Activated effector memory CD4-positive, alpha-beta T cell treated with Interleukin-2 at 50 U/mL for 16 hours (primary cell): ENCODE results near the gene LSP1.

Experiments used
- DNase-seq: peaks from one replicate; pipeline ENCODE4 v3.0.0-alpha.2; 2020

The LSP1 gene

DNA sequence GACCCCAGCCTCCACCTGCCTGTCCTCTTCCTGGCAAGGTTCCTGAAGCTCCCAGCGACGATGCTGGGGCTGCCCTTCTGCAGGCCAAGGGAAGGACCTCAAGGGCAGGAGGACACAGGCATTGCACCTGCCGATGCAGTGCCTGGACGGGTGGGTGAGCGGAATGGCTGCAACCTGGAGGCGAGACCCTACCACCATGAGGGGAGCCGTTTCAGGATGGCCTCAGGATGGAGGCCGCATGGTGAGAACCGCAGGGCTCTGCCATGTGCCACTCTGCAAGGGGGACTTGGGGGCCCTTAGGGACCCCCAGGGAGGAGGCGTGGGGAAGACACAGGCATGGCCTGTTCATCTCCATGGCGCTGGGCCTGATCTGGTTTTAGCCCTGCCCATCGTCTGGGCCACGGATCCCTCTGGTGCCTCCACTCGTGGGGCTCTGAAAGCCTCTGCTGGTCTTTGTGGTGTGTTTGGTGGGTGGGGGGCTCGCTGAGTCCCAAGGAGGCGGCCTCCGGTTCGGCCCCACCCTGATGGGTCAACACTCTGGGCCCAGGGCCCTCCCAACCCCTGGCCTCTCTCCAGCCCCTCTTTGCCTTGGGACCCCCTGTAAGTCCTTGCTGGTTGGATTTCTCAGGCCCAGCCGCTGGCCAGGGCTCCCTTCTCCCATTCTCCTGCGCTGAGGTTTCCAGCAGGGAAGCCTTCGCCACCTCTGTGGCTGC is 1.3 kb upstream of the LSP1 start:
- DNase-seq: no peak

DNA sequence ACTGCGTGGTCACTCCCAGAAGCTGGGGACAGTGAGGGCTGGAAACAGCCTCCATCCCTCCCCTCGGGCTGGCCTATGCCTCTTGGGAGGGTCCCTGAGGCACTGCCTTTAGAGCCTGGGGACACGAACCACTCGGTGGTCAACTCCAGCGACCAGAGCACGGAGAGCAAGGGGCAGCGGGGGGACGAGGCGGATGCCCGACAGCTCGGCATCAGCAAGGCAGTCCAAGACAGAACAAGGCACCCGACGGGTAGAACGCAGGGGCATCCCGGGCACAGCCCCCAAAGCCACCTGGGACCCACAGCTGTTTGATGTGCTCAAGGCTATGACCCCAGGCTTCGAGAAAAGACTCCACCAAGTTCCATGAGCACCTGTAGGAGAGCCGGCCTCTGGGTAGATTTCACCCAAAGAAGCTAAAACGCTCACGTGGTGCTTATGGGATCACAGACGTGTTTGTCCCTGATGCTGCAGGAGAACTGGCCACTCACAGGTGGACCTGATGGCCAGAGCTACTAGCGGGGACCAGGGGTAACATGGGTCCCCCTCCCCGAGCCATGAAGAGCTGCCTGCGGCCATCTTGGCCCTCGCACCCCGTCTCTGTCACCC is 510 bp upstream of the LSP1 start:
- no peak for DNase-seq

DNA sequence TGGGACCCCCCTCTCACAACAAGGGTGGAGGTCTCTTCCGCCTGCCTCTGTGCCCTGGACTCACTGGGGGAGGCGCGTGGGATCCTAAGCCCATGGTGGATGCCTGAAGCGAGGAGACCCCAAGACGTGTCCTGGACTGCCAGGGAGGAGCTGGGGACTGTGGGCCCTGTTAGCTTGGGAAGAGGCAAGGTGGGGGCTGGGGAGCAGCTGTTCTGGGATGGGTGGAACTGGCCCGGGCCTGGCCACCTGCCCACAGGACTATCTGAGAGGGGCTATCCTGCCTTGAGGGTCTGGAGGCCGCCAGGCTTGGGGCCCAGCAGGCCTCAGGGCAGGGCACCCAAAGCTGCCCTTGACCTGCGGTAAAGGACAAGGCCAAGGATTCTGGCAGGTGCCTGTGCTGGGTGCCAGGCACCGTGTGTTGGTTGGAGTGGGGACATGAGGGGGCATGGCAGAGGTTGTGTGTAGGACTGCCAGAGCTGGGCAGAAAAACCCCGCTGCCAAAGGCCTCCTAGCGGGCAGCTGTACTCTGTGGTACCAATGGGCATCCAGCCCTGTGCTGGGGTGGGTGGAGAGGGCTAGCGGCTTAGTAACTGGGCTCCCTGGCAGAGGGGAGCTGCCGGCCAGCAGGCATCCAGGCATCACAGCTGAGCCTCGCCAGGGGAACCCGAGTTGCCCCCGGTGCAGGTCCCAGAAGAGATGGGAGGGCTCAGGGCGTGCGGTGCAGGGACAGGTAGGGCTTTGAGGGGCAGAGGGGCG is 670 bp downstream of the LSP1 start:
- no peak for DNase-seq

DNA sequence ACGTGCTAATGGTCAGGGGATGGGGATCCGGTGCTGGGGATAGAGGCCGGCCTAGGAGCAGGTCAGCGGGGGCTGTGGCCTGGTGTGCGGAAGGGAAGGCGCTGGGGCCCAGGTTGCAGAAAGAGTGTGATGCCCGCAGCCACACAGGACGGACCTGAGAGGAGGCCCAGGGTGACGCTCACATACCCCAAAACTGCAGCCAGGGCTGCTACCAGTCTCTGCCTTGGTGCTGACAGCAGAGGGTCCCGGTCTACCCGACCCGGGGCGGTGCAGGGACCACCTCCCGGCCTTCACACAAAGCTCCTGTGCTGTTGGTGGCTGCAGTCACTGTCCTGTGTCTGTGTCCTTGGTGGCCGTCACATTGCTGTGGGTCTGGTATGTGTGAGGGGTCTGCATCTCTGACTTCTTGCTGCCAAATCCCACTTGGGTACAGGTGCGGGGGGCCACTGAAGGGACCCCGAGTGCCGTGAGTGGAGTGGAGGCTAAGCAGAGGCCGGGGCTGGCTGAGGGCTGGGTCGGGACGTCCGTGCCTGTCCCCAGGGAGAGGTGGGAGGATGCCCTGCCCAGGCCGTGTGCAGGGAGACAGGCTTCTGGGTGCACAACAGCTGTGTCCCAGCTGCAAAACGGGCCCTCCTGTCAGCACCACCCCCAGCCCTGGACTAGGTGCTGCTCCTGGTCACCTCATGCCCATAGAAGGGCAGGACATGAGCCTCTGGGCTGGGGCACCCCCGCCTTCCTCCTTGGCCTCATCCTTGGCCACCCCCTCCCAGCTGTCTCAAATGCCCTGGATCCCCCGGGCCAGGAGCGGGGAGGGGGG is 1.5 kb downstream of the LSP1 start:
- DNase-seq: no peak

DNA sequence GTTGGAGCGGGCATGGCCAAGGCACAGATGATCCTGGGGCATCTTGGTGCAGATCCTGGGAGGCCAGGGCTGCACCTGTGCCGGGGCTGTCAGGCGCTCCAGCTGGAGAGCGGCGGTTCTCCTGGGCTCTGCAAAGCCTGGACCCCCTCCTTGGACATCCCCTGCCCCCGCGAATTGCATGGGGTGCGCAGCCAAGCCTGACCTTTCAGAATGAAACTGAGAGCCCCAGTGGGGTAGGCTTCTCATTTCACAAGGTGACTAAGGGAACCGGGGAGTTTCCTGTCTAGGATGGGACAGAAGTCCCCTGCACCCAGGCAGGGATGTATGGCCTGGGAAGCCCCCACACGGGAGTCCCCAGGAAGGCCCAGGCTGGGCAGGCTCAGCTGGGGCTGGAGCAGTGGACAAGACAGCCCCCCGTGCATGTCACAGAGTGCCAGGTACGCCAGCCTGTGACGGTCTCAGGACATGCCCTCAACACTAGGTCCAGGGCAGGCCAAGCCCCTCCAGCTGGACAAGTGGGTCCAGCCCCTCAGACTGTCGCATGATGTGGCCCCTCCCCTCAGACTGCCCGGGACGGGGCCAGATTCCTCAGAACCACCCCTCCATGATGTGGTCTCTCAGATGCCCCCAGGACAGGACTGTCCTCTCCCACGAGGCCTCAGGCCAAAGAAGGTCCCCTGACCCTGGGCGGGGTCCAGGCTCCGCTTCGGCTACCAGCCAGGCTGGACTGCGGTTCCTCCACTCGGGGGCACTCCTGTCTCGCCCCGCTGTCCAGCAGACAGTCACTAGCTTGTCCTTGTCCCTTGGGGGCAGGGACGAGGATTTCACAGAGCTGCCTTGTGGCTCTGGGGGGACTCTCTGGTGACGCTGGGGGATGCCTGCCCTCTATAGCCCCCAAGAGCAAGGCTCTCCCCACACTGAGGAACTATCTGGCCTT is 2.3 kb downstream of the LSP1 start:
- DNase-seq: no peak

DNA sequence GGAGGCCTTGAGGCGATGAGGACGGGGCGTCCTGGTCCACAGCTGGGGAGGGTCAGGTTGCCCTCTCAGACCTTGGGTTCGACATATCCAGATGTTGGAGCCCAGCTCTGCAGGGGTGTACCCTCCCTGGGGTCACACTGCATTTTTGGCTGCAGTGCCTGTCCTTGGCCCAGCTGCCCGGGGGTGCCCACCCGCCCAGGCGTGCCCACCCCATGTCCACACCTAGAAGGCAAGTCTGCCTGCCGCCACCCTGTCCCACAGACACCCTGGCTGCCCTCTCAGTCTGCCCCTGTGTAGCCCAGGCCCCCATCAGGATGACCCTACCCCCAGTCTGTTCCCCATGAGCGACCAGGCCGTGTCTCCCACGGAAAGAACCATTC is 3.0 kb downstream of the LSP1 start:
- DNase-seq: no peak

DNA sequence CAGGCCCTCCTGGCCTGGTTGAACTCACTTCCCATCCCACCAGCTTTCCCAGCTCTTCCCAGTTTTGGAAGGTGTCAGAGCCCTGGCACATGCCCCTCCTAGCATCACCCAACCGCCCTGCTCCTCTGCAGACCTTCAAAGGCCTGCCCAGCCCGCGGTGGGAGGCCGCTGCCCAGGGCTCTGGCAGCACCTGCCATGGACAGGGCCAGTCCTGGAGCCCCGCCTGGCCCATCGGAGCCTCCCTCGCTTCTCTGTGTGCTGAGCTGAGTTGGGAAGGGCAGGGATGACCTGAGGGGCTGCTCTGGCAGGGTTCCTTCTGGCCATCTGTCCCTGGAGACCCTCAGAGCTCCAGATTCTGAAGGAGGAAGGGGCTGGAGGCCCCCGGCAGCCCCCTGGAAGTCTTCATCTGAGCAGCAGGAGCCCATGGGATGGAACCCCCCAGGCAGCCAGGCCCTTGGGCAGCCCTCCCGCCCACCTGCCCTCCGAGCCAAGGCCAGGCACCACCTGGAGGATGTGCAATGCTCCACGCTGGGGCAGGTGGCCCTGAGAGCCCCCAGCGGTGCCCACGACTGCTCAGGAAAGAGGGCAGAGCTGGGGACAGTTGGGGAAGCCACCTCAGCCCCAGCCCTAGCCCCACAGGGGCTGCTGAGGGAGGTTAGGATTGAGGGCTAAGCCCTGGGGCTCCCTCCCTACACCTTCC is 3.6 kb downstream of the LSP1 start:
- DNase-seq: no peak

DNA sequence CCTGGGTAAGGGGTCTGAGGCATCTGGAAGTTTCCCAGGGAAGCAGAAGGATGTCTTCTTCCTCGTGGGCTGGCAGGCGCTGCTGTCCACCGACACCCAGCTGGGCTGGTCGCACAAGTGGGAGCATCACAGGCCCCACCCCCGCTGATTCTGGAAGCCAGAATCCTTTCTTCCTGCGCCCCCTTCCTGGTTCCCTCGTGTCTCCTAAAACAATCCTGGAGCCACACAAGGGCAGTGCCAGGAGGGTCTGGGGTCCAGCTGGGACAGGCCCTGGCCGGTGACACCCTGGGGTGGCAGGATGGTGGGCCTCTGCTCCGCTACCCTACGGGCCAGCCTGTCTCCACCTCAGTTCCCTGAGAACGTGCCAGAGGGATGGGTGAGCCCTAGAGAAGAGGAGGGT is 4.2 kb downstream of the LSP1 start:
- DNase-seq: no peak

DNA sequence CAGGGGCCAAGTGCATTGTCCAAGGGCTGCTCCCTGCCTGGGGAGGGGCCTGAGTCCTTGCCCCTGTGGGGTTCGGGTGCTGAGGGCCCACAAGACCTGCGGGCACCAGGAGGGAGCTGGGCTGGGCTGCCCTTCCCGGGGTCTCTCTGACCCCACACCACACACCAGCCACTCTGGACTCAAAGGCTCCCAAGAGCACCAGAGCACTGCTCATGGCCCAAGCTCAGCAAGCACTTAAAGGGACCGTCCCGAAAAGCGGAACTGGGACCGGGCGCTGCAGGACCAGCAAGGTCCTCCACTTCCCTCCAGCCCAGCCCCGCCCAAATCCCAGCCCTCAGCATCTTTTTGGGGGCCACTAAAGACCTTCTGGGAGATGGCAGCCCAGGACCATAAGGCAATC is 5.3 kb downstream of the LSP1 start:
- DNase-seq: no peak

DNA sequence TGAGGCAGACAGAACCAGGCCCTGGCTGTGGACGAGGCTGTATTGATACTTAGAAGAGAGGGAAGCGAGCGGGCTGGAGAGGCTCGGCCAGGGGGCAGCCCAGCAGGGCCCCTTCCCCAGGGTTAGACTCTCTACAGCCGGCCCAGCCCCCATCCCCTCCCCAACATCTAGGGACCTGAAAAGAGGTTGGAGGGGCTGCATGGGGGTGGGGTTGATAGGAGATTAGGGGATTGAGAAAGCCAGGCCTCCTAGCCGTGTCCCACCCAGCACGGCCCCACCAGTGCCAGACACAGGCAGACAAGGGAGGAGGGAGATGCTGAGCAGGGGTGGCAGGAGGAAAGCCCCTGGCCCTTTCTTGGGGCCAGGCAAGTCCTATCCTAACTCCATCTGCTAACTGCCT is 5.7 kb downstream of the LSP1 start:
- DNase-seq: no peak

DNA sequence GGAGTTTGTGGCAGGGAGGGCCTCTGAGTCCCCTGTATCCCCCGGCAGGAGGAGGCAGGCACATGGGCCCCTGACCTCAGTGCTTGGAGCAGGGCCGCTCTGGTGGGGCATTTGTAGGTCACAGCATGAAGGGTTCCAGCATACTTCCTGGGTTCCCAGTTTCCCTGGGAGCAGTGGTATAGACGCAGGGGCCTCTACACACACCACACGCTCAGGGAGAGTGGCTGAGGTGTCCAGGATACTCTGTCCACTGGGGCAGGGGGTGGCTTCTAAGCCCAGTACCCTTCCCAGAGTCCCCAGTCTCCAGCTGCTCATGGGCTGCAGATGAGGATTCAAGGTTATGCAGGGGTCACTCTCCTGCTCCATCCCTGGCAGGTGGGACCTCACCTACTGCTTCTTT is 6.1 kb downstream of the LSP1 start:
- no peak for DNase-seq

DNA sequence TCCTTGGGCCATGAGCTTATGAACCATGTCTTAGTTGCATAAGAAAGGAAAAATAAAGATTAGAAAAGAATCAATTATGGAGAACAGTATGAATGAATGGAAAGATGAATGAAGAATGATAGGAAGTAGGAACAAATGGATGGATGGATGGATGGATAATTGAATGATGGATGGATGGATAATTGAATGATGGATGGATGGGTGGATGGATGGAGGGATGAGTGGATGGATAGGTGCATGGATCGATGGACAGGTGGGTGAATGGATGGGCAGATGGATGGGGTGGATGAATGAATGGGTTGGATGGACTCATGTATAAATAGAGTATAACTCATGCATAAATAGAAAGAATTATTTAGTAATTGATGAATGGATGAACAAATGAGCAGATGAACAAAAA is 7.2 kb downstream of the LSP1 start:
- no peak for DNase-seq

DNA sequence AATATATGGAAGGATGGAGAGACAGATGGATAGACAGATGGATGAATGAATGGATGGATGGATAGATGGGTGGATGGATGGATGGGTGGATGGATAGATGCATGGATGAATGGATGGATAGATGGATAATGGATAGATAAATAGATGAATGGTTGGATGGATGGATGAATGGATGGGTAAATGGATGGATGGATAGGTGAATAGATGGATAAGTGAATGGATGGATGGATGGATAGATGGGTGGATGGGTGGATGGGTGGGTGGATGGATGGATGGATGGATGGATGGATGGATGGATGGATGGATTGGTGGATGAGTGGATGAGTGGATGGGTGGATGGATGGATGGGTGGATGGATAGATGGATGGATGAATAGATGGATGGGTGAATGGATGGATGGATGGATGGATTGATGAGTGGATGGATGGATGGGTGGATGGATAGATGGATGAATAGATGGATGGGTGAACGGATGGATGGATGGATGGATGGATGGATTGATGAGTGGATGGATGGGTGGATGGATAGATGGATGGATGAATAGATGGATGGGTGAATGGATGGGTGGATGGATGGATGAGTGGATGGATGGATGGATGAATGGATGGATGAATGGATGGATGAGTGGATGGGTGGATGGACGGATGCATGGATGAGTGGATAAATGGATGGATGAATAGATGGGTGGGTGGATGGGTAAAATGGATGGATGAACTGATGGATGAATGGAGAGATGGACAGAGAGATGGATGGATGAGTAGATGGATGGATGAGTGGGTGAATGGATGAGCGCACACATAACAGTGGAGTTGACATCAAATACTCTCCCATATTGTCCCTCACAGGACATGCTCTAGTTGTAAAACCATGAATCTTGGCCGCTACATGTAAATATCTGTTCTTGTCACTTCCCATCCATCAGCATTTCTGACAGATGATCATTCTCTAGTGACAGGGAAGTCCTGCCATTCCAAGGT is 8.8 kb downstream of the LSP1 start:
- DNase-seq: no peak

DNA sequence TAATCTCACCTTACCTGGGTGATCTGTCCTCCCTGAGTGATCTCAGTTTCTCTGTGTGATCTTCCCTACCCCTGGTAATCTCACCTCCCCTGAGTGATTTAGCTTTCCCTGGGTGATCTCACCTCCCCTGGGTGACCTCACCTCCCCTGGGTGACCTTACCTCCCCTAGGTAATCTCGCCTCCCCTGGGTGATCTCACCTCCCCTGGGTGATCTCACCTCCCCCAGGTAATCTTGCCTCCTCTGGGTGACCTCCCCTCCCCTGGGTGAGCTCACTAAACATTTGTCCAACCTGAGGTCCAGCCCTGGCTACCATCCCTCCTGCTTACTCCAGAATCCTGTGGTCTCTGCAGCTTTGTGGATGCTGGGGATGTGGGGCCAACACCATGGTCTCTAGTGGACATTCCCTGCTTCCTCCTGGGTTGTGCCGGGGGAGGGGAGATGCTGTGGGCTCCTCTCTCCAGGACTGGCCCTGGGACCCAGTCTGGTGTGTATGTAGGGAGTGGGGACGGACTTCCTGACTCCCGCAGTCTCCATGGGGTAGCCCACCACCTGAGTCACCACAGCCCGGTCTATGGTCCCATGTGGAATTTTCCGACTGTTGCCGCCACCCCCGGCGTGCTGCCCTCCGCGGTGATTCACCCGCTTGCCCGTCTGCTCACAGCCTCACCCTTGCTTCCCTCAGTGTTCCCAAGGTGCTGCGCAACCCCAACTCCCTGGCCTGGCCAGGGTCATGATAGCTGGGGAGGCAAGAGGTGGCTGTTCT is 9.9 kb downstream of the LSP1 start:
- DNase-seq: no peak

DNA sequence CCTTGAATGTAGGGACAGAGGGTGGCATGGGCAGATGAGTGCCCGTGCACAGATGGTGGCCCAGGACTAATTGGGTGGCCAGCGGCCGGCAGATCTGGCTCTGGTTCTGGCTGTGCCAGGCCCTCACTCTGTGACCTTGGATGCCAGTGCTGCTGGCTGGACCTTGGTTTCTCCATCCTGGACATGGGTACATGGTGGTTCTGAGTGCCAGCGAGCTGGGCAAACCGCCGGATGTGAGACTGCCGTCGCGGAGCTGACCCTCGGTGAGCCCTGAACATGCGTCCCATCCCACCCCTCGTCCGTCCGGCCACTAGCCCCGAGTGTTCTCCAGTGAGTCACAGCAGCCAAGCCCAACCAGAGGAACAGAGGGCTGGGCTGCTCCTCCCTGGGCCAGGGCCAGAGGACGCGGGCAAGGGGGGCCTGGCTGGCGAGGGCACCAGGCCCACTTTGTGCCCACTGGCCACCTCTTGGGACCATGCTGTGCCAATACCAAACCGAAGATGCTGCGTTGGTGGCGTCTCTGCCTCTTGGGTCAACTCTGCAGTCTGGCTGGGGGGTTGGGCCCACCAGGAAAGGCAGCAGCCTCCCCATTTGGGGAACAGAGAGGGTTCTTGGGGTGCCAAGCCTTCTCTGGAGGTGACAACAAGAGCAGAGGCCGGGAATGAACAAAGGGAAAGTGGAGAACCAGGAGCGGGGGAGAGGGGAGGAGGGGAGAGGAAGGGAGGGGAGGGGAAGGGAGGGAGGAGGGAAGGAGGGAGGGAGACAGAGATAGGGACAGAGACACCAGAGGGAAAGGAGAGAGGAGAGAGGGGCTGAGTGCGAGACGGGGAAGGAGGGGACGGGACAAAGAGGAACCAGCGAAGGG is 10.7 kb downstream of the LSP1 start:
- DNase-seq: no peak

DNA sequence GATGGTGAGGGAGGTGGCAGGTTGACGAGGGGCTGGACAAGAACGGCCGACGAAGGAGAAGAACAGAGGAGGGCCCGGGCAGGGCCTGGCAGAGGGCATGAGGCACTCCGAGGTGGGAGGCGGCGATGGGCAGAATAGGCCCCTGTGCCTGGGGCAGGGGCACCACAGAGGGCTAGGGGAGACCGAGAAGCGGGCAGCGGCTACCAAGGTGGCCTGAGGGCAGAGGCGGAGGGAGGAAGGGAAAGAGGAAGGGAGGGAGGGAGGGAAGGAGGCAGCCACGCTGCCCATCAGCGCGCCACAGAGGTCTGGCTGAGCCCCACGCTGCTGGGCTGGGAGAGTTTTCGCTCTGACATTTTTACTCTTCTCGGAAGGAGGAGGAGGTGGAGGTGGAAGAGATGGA is 11.3 kb downstream of the LSP1 start:
- no peak for DNase-seq

DNA sequence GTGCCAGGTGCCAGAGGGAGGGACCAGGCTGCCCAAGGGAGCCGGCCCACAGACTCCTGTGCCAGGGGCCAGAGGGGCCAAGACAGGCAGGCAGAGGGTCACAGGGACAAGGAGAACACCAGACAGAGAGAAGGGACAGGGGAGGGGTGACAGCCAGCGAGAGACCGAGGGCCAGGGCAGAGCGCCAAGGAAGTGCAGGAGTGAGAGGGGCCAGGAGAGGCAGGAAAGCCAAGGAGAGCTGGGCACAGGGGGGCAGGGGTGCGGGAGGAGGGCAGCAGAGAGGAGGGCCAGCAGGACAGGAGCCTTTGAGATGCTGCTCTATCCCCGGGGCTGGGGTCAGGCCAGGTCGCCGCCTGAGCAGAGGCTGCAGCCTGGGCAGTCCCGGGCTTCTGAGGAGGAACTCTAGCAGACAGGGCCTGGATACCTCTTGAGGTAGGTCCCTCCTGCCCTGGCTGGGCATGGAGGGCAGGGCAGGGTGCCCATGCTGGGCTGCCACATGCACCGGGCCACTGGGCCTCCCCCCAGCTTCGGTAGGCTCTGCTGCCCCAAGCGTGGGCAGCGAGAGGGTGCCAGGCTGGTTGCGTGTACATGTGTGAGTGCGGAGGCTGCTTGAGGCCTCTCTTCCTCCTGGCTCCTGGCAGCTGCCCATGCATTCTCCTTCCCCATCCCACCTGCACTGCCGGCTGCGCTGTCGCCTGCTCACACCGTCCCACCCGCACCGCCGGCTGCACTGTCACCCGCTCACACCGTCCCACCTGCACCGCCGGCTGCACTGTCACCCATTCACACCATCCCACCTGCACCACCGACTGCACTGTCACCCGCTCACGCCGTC is 12.2 kb downstream of the LSP1 start:
- no peak for DNase-seq

DNA sequence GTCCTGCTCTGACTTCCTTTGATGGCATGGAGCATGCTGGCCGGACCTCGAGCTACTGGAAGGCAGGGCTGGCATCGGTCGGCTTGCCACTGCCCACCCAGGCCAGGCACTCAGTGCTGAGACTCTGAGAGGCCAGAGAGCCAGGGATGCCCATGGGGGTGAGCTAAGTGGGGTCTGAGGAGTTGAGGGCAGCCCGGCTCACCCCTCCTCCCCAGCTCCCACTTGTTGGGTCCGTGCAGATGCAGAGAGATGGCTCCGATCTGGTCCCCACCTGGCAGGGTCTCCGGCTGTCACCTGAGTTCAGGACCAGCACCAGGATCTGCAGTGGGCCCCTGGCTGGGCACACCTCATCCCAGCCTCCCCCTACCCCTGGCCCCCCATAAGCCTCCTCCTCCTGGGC is 13.3 kb downstream of the LSP1 start:
- no peak for DNase-seq
